Stimulated activated naive CD4-positive, alpha-beta T cell treated with Interleukin-2 at 50 U/mL for 16 hours (primary cell): ENCODE measurements around the gene ITGA2B.
"Not testable (repeated sequence)": the region's sequence is repeated elsewhere in the genome, so short reads cannot be mapped to it uniquely, and the experiment has no call there.

ENCODE experiments used
- DNase-seq: peaks from one replicate; lab custom pipeline; 2025; lab: John Stamatoyannopoulos, UW

The ITGA2B gene

GRCh38 chr17:44329516-44329915, 59.9 kb downstream of the ITGA2B start:
- DNase-seq, result not testable (repeated sequence)

GRCh38 chr17:44327715-44328449, 61.6 kb downstream of the ITGA2B start:
- no peak for DNase-seq

GRCh38 chr17:44326861-44327444, 62.5 kb downstream of the ITGA2B start:
- DNase-seq, result peak; percentile 94

- DNase-seq, result peak; percentile 88
These were observed 64.7 kb downstream of the ITGA2B start, which contains the start of gene SLC25A39 for GRCh38 chr17:44324571-44325275. Gene SLC25A39 (minus strand): TSS chr17:44324823. CDS start chr17:44323562, 1,261 bp downstream.

- DNase-seq, result no peak
These were observed 65.3 kb downstream of the ITGA2B start for GRCh38 chr17:44324092-44324570.

- DNase-seq, result no peak
These were observed 65.9 kb downstream of the ITGA2B start for GRCh38 chr17:44323359-44324091.

- DNase-seq, result no peak
These were observed 67.1 kb downstream of the ITGA2B start for GRCh38 chr17:44322236-44322895.
